Measurements from ENCODE around the gene IL1R2. TPM values are rescaled to one million over a fixed set of nuclear protein-coding genes. Genes with fewer than 3 reads are reported as not detected.

The IL1R2 gene
- total RNA-seq, 2 donors from 2014 or later, result 0.73 TPM; not detected in 1

DNA sequence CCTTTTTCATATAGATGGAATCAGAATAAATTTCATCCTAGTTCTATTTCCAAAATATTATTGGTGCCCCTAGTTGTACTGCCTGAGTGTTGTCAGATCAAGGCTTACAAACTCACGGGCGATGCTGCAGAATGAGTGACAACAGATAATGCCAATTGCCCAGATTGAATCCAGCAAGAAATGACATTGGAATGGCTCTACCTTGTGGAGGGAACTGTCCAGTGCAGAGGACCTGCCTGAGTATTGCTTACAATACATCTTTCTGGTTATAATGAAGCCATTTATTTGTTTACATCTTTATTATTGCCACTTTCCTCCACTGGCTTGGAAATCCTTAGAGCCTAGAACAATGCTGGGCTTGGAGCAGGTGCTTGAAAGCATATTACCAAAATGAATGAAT, 7.8 kb upstream of the IL1R2 start:
- no peak overlapping the region for H3K27ac Mint-ChIP-seq
- Histone ChIP-seq H3K27ac (ENCODE audit: low read depth, low read length) (peak overlapping the region; percentile 7), H3K9me3 (ENCODE audit: control insufficient read depth, low read length) (no peaks in the 10 kb centered on the region), H3K4me1 (ENCODE audit: control insufficient read depth, insufficient read depth, low read length) (peaks cover 3% of the 10 kb centered on the region), H3K4me3 (ENCODE audit: low read length) (no peak overlapping the region), H3K9ac (ENCODE audit: extremely low read depth, low read length, poor library complexity, severe bottlenecking) (no peak overlapping the region), H3K27me3 (ENCODE audit: control insufficient read depth, insufficient read depth, low read length, poor library complexity, severe bottlenecking) (no peaks in the 10 kb centered on the region), H3K36me3 (ENCODE audit: control insufficient read depth, insufficient read depth, low read length) (no peaks in the 10 kb centered on the region)
- H3K4me3 Mint-ChIP-seq, result no peak overlapping the region
- peaks cover 33% of the 10 kb centered on the region for H3K4me1 Mint-ChIP-seq
- H3K9me3 Mint-ChIP-seq, result no peaks in the 10 kb centered on the region
- no peaks in the 10 kb centered on the region for H3K27me3 Mint-ChIP-seq (ENCODE audit: insufficient read depth)
- TF ChIP-seq, protein P1, sequence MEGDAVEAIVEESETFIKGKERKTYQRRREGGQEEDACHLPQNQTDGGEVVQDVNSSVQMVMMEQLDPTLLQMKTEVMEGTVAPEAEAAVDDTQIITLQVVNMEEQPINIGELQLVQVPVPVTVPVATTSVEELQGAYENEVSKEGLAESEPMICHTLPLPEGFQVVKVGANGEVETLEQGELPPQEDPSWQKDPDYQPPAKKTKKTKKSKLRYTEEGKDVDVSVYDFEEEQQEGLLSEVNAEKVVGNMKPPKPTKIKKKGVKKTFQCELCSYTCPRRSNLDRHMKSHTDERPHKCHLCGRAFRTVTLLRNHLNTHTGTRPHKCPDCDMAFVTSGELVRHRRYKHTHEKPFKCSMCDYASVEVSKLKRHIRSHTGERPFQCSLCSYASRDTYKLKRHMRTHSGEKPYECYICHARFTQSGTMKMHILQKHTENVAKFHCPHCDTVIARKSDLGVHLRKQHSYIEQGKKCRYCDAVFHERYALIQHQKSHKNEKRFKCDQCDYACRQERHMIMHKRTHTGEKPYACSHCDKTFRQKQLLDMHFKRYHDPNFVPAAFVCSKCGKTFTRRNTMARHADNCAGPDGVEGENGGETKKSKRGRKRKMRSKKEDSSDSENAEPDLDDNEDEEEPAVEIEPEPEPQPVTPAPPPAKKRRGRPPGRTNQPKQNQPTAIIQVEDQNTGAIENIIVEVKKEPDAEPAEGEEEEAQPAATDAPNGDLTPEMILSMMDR (conservative IDR thresholded peaks at IDR 0.05), result peak; percentile 51
- WGBS, 2 experiments (ENCODE audit: insufficient coverage in 1 of 2, insufficient read length in 1 of 2), result 83 to 88% methylated on average over 2 of the region's 2 CpGs
- DNase-seq, result no peak
- no peaks in the 10 kb centered on the region for H3K36me3 Mint-ChIP-seq (ENCODE audit: low read depth)

DNA sequence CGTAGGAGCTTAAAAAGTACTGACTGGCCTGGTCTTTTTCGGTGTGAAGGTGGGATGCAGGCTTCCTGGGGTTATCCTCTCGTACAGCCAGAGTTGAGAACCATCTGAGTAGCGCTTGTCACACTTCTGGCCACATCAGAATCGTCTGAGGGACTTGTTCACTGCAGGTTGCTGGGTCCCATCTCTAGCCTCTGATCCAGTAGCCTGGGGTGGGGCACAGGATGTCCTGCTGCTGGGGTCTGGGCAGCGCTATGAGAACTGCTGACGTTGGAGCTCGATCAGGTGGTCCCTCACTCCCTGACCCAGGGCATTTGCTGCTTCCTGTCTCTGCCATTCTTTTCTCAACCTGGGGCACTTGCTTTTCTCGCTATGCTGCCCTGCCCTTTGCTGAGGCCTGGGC, 7.1 kb upstream of the IL1R2 start:
- Histone ChIP-seq H3K9me3 (ENCODE audit: control insufficient read depth, low read length) (no peaks in the 10 kb centered on the region), H3K27me3 (ENCODE audit: control insufficient read depth, insufficient read depth, low read length, poor library complexity, severe bottlenecking) (no peaks in the 10 kb centered on the region), H3K4me3 (ENCODE audit: low read length) (no peak overlapping the region), H3K36me3 (ENCODE audit: control insufficient read depth, insufficient read depth, low read length) (no peaks in the 10 kb centered on the region), H3K4me1 (ENCODE audit: control insufficient read depth, insufficient read depth, low read length) (peaks cover 3% of the 10 kb centered on the region), H3K9ac (ENCODE audit: extremely low read depth, low read length, poor library complexity, severe bottlenecking) (no peak overlapping the region), H3K27ac (ENCODE audit: low read depth, low read length) (no peak overlapping the region)
- Mint-ChIP-seq H3K9me3 (no peaks in the 10 kb centered on the region), H3K4me3 (no peak overlapping the region), H3K4me1 (peaks cover 33% of the 10 kb centered on the region), H3K36me3 (ENCODE audit: low read depth) (no peaks in the 10 kb centered on the region), H3K27me3 (ENCODE audit: insufficient read depth) (no peaks in the 10 kb centered on the region), H3K27ac (no peak overlapping the region)
- TF ChIP-seq, protein P1 (conservative IDR thresholded peaks at IDR 0.05), result no peak
- DNase-seq, result no peak
- 87 to 93% methylated on average over 9 of the region's 9 CpGs for WGBS, 2 experiments (ENCODE audit: insufficient coverage in 1 of 2, insufficient read length in 1 of 2)

DNA sequence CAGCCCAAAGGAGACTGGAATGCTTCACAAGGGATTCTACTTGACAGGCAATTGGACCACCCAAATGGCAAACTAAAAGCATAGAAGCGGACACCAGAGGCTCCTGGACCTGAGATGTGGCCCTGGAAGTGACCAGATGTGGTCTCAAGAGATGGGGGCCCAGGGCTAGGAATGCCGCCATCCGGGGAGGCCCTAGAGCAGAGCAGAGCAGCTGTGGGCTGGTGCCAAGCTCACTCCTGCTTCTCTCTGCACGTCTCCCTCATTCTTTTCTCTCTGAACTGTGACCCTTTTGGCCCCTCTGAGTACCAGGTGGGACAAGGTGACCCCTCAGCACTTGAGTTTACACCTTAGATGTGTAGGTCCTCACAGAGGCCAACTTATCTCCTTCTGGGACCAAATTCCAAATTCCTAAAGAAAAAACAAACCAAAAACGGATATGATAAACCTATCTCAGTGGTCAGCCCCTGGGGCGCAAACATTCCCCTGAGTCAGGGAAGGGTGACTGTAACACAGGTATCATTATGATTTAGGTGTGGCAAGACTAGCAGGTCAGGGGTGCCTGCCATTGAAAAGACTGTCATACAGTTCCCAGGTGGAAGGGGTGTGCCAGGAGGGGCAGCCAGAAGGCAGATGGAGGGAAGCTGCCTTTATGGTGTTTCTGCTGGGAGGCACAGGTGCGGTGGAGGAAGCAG, 6.5 kb upstream of the IL1R2 start:
- TF ChIP-seq, protein P1 (conservative IDR thresholded peaks at IDR 0.05), result no peak
- WGBS, 2 experiments (ENCODE audit: insufficient coverage in 1 of 2, insufficient read length in 1 of 2), result 91 to 93% methylated on average over 3 to 7 of the region's 7 CpGs
- H3K27ac Mint-ChIP-seq, result no peak overlapping the region
- Histone ChIP-seq H3K9me3 (ENCODE audit: control insufficient read depth, low read length) (no peaks in the 10 kb centered on the region), H3K27ac (ENCODE audit: low read depth, low read length) (no peak overlapping the region), H3K4me3 (ENCODE audit: low read length) (no peak overlapping the region), H3K9ac (ENCODE audit: extremely low read depth, low read length, poor library complexity, severe bottlenecking) (no peak overlapping the region), H3K36me3 (ENCODE audit: control insufficient read depth, insufficient read depth, low read length) (no peaks in the 10 kb centered on the region), H3K4me1 (ENCODE audit: control insufficient read depth, insufficient read depth, low read length) (peaks cover 3% of the 10 kb centered on the region), H3K27me3 (ENCODE audit: control insufficient read depth, insufficient read depth, low read length, poor library complexity, severe bottlenecking) (no peaks in the 10 kb centered on the region)
- H3K4me3 Mint-ChIP-seq, result no peak overlapping the region
- H3K36me3 Mint-ChIP-seq (ENCODE audit: low read depth), result no peaks in the 10 kb centered on the region
- no peaks in the 10 kb centered on the region for H3K9me3 Mint-ChIP-seq
- peaks cover 33% of the 10 kb centered on the region for H3K4me1 Mint-ChIP-seq
- DNase-seq, result no peak
- no peaks in the 10 kb centered on the region for H3K27me3 Mint-ChIP-seq (ENCODE audit: insufficient read depth)

Measured in endodermal cell (in vitro differentiated cells).